ENCODE measurements around the gene EDAR.
A peak's percentile ranks its signal among the peaks of the same experiment; 100 is the strongest.

The EDAR gene

GRCh38 chr2:108944601-108945331, 44.3 kb downstream of the EDAR start:
- peaks cover 27% of the 10 kb centered on the region for H3K36me3 Mint-ChIP-seq (ENCODE audit: low read depth)
- TF ChIP-seq CTCF (IDR thresholded peaks at IDR 0.05; ENCODE audit: unreplicated experiment in 3 of 3): no peak
- peaks cover 23% of the 10 kb centered on the region for H3K9me3 Mint-ChIP-seq
- peak overlapping the region in 1 of 3 experiments; percentile 54 for H3K27ac Mint-ChIP-seq
- peaks cover 5% of the 10 kb centered on the region for H3K27me3 Mint-ChIP-seq (ENCODE audit: low read depth)
- H3K4me1 Mint-ChIP-seq: peaks cover 8% of the 10 kb centered on the region
- no peak overlapping the region for H3K4me3 Mint-ChIP-seq

GRCh38 chr2:108943751-108944150, 45.3 kb downstream of the EDAR start:
- H3K9me3 Mint-ChIP-seq: peaks cover 19% of the 10 kb centered on the region
- no peak overlapping the region for H3K4me3 Mint-ChIP-seq
- peaks cover 10% of the 10 kb centered on the region for H3K4me1 Mint-ChIP-seq
- TF ChIP-seq CTCF (IDR thresholded peaks at IDR 0.05; ENCODE audit: unreplicated experiment in 3 of 3): no peak
- H3K27ac Mint-ChIP-seq: peak overlapping the region; percentile 17 to 83 (median 53)
- H3K27me3 Mint-ChIP-seq (ENCODE audit: low read depth): peaks cover 5% of the 10 kb centered on the region
- peaks cover 27% of the 10 kb centered on the region for H3K36me3 Mint-ChIP-seq (ENCODE audit: low read depth)

GRCh38 chr2:108942888-108943287, 46.1 kb downstream of the EDAR start:
- H3K4me1 Mint-ChIP-seq: peaks cover 10% of the 10 kb centered on the region
- H3K27me3 Mint-ChIP-seq (ENCODE audit: low read depth): peaks cover 5% of the 10 kb centered on the region
- H3K27ac Mint-ChIP-seq: peak overlapping the region; percentile 53 to 83 (median 65)
- H3K4me3 Mint-ChIP-seq: no peak overlapping the region
- peaks cover 12% of the 10 kb centered on the region for H3K9me3 Mint-ChIP-seq
- TF ChIP-seq CTCF (IDR thresholded peaks at IDR 0.05; ENCODE audit: unreplicated experiment in 3 of 3): no peak
- H3K36me3 Mint-ChIP-seq (ENCODE audit: low read depth): peaks cover 19% of the 10 kb centered on the region

GRCh38 chr2:108942231-108942825, 46.7 kb downstream of the EDAR start:
- Mint-ChIP-seq H3K27me3 (ENCODE audit: low read depth) (peaks cover 5% of the 10 kb centered on the region), H3K4me1 (peaks cover 14% of the 10 kb centered on the region), H3K27ac (peak overlapping the region in 2 of 3 experiments; percentile 53 to 83), H3K9me3 (peaks cover 10% of the 10 kb centered on the region), H3K4me3 (no peak overlapping the region), H3K36me3 (ENCODE audit: low read depth) (peaks cover 17% of the 10 kb centered on the region)
- TF ChIP-seq CTCF (IDR thresholded peaks at IDR 0.05; ENCODE audit: unreplicated experiment in 3 of 3): no peak

- peaks cover 5% of the 10 kb centered on the region for H3K9me3 Mint-ChIP-seq
Measured at GRCh38 chr2:108941767-108942166, 47.3 kb downstream of the EDAR start.

More at GRCh38 chr2:108941767-108942166, 47.3 kb downstream of the EDAR start:
- no peak for TF ChIP-seq CTCF (IDR thresholded peaks at IDR 0.05; ENCODE audit: unreplicated experiment in 3 of 3)
- Mint-ChIP-seq H3K27me3 (ENCODE audit: low read depth) (peaks cover 5% of the 10 kb centered on the region), H3K27ac (no peak overlapping the region), H3K4me3 (no peak overlapping the region), H3K4me1 (peaks cover 18% of the 10 kb centered on the region), H3K36me3 (ENCODE audit: low read depth) (peaks cover 11% of the 10 kb centered on the region)

Data from nephron (organoid).